ENCODE measurements around the gene TMEM164. TPM values are rescaled to one million over a fixed set of nuclear protein-coding genes. Genes with fewer than 3 reads are reported as not detected.

The TMEM164 gene
- total and polyA plus RNA-seq, 2 experiments from 2014 or later: 3.4 to 17.2 TPM

DNA sequence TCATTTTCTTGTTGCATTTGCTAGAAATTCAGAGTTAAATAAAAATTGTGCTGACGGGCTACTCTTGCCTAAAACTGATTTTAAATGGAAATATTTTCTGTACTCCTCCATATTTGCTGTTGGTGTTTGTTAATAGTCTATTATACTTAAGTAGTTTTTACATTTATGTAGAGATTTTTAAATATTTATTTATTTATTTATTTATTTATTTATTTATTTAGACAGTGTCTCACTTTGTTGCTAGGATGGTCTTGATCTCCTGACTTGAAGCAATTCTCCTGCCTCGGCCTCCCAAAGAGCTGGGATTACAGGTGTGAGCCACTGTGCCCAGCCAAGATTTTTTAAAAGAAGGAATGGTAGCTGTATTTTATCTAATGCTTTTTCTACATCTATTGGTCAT is 68.1 kb downstream of the TMEM164 start:
- Mint-ChIP-seq H3K36me3 (ENCODE audit: low read depth) (peaks cover 12% of the 10 kb centered on the region; the same call in 2 of the 3 replicates), H3K4me3 (no peak overlapping the region), H3K9me3 (no peaks in the 10 kb centered on the region), H3K27ac (no peak overlapping the region), H3K4me1 (peaks cover 3% of the 10 kb centered on the region; the same call in 2 of the 3 replicates), H3K27me3 (ENCODE audit: insufficient read depth, low read depth, poor library complexity) (no peaks in the 10 kb centered on the region)
- H3F3A ChIP-seq (replicated peaks; ENCODE audit: low read depth): no peaks in the 10 kb centered on the region
- DNase-seq (ENCODE audit: low spot score): no peak
- no peak overlapping the region for H2AFZ ChIP-seq
- H3K4me1 ChIP-seq (ENCODE audit: insufficient read depth): no peaks in the 10 kb centered on the region
- H3K36me3 ChIP-seq (ENCODE audit: insufficient read depth): no peaks in the 10 kb centered on the region
- H3K79me2 ChIP-seq (replicated peaks; ENCODE audit: insufficient read depth): no peaks in the 10 kb centered on the region
- no peaks in the 10 kb centered on the region for H3K9me2 ChIP-seq (ENCODE audit: insufficient read depth)
- H3K4me2 ChIP-seq: no peak overlapping the region
- no peaks in the 10 kb centered on the region for H3K27me3 ChIP-seq (ENCODE audit: insufficient read depth)
- no peaks in the 10 kb centered on the region for H4K20me1 ChIP-seq (replicated peaks; ENCODE audit: insufficient read depth)
- ATAC-seq: no peak
- TF ChIP-seq, protein P1, sequence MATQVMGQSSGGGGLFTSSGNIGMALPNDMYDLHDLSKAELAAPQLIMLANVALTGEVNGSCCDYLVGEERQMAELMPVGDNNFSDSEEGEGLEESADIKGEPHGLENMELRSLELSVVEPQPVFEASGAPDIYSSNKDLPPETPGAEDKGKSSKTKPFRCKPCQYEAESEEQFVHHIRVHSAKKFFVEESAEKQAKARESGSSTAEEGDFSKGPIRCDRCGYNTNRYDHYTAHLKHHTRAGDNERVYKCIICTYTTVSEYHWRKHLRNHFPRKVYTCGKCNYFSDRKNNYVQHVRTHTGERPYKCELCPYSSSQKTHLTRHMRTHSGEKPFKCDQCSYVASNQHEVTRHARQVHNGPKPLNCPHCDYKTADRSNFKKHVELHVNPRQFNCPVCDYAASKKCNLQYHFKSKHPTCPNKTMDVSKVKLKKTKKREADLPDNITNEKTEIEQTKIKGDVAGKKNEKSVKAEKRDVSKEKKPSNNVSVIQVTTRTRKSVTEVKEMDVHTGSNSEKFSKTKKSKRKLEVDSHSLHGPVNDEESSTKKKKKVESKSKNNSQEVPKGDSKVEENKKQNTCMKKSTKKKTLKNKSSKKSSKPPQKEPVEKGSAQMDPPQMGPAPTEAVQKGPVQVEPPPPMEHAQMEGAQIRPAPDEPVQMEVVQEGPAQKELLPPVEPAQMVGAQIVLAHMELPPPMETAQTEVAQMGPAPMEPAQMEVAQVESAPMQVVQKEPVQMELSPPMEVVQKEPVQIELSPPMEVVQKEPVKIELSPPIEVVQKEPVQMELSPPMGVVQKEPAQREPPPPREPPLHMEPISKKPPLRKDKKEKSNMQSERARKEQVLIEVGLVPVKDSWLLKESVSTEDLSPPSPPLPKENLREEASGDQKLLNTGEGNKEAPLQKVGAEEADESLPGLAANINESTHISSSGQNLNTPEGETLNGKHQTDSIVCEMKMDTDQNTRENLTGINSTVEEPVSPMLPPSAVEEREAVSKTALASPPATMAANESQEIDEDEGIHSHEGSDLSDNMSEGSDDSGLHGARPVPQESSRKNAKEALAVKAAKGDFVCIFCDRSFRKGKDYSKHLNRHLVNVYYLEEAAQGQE (IDR thresholded peaks at IDR 0.05; ENCODE audit: unreplicated experiment): no peak
- TF ChIP-seq JUNB (IDR thresholded peaks at IDR 0.05; ENCODE audit: unreplicated experiment) (no peak), CREB1 (CRISPR knock-in tag; IDR thresholded peaks at IDR 0.05; ENCODE audit: low read depth) (no peak), ZNF114 (CRISPR knock-in tag; IDR thresholded peaks at IDR 0.05) (no peak), POLR2AphosphoS5 (IDR thresholded peaks at IDR 0.05; ENCODE audit: low read depth) (no peak), ZNF331 (CRISPR knock-in tag; IDR thresholded peaks at IDR 0.05; ENCODE audit: low read depth) (no peak), ZNF462 (CRISPR knock-in tag; IDR thresholded peaks at IDR 0.05) (no peak), NANOG (IDR thresholded peaks at IDR 0.05; ENCODE audit: borderline replicate concordance) (no peak), EZH2phosphoT487 (IDR thresholded peaks at IDR 0.05; ENCODE audit: unreplicated experiment) (no peak)
- TF ChIP-seq, protein P2, sequence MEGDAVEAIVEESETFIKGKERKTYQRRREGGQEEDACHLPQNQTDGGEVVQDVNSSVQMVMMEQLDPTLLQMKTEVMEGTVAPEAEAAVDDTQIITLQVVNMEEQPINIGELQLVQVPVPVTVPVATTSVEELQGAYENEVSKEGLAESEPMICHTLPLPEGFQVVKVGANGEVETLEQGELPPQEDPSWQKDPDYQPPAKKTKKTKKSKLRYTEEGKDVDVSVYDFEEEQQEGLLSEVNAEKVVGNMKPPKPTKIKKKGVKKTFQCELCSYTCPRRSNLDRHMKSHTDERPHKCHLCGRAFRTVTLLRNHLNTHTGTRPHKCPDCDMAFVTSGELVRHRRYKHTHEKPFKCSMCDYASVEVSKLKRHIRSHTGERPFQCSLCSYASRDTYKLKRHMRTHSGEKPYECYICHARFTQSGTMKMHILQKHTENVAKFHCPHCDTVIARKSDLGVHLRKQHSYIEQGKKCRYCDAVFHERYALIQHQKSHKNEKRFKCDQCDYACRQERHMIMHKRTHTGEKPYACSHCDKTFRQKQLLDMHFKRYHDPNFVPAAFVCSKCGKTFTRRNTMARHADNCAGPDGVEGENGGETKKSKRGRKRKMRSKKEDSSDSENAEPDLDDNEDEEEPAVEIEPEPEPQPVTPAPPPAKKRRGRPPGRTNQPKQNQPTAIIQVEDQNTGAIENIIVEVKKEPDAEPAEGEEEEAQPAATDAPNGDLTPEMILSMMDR (conservative IDR thresholded peaks at IDR 0.05; ENCODE audit: low read depth in 2 of 2): no peak
- H3K4me3 ChIP-seq: no peak overlapping the region
- H3K27ac ChIP-seq (ENCODE audit: low read depth): no peak overlapping the region
